ENCODE results near the gene ADK. TPM values are rescaled to one million over a fixed set of nuclear protein-coding genes. Genes with fewer than 3 reads are reported as not detected.

ADK gene
- total RNA-seq, 1 donor, result 34.2 TPM

- no peaks in the 10 kb centered on the region for H3K27me3 ChIP-seq (ENCODE audit: insufficient read depth, low read length)
- no peaks in the 10 kb centered on the region for H3K9me3 ChIP-seq (ENCODE audit: low read depth, low read length)
- peaks cover 19% of the 10 kb centered on the region for H3K4me1 ChIP-seq (ENCODE audit: insufficient read depth, low read length)
- no peak overlapping the region for H3K4me3 ChIP-seq (ENCODE audit: low read length)
Measured at GRCh38 chr10:74743401-74743800, 592.4 kb downstream of the ADK start.

GRCh38 chr10:74745449-74745848 is 594.4 kb downstream of the ADK start:
- H3K27me3 ChIP-seq (ENCODE audit: insufficient read depth, low read length), result no peaks in the 10 kb centered on the region

GRCh38 chr10:74746813-74747212 is 595.8 kb downstream of the ADK start:
- Histone ChIP-seq H3K4me1 (ENCODE audit: insufficient read depth, low read length) (no peaks in the 10 kb centered on the region), H3K9me3 (ENCODE audit: low read depth, low read length) (no peaks in the 10 kb centered on the region), H3K4me3 (ENCODE audit: low read length) (no peak overlapping the region)

More at GRCh38 chr10:74745449-74745848, 594.4 kb downstream of the ADK start:
- Histone ChIP-seq H3K4me1 (ENCODE audit: insufficient read depth, low read length) (no peaks in the 10 kb centered on the region), H3K4me3 (ENCODE audit: low read length) (no peak overlapping the region), H3K9me3 (ENCODE audit: low read depth, low read length) (no peaks in the 10 kb centered on the region)

DNA sequence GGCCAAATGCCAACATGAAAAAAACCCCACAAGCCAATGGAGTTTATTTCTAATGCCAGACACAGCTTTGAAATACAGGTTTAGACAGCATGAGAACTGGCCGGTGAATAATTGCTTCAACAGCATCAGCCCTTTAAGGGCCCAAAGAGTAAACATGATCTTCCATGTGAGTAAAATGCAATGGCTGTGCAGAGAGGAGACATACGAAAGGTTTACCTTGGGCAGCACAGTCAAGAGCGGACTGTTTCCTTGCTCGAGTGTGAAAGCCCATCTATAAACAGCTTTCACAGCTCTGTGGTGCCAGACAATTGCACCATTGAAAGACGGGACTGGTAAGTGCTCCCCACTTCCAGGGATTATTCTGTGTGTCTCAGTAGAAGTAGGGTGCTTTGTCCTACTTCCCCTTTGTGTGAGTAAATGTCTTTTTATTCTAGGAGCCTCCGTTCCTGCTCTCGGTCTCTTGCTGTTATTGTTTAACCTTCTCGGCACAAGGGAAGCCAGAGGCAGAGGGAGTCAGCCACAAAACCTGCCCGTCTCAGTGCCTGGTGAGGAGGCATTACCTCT is 597.5 kb downstream of the ADK start:
- H3K4me3 ChIP-seq (ENCODE audit: low read length), result no peak overlapping the region
- H3K27me3 ChIP-seq (ENCODE audit: insufficient read depth, low read length), result no peaks in the 10 kb centered on the region
- H3K9me3 ChIP-seq (ENCODE audit: low read depth, low read length), result no peaks in the 10 kb centered on the region
- peaks cover 4% of the 10 kb centered on the region for H3K4me1 ChIP-seq (ENCODE audit: insufficient read depth, low read length)

More at GRCh38 chr10:74746813-74747212, 595.8 kb downstream of the ADK start:
- no peaks in the 10 kb centered on the region for H3K27me3 ChIP-seq (ENCODE audit: insufficient read depth, low read length)

DNA sequence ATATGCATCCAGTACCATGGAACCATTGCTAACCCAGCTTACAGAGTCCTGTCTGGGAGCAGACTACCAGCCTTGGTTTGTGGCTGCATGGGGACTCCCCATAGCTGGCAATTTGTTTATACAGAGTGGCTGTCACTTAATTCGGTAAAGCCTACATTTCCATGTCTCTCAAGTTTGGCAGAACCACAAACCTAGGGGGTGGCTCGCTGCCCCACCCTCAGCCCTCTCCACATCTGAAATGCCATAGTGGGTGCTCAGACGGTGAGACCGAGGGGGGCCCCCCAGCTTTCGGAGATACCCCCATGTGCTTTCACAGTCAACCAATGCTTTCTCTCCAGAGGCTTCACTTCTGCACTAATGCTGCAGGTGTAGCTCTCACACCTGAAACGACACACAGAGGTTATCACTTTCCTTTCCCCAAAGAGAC is 599.8 kb downstream of the ADK start:
- no peaks in the 10 kb centered on the region for H3K9me3 ChIP-seq (ENCODE audit: low read depth, low read length)
- H3K4me1 ChIP-seq (ENCODE audit: insufficient read depth, low read length), result peaks cover 25% of the 10 kb centered on the region
- no peak overlapping the region for H3K4me3 ChIP-seq (ENCODE audit: low read length)
- H3K27me3 ChIP-seq (ENCODE audit: insufficient read depth, low read length), result no peaks in the 10 kb centered on the region

DNA sequence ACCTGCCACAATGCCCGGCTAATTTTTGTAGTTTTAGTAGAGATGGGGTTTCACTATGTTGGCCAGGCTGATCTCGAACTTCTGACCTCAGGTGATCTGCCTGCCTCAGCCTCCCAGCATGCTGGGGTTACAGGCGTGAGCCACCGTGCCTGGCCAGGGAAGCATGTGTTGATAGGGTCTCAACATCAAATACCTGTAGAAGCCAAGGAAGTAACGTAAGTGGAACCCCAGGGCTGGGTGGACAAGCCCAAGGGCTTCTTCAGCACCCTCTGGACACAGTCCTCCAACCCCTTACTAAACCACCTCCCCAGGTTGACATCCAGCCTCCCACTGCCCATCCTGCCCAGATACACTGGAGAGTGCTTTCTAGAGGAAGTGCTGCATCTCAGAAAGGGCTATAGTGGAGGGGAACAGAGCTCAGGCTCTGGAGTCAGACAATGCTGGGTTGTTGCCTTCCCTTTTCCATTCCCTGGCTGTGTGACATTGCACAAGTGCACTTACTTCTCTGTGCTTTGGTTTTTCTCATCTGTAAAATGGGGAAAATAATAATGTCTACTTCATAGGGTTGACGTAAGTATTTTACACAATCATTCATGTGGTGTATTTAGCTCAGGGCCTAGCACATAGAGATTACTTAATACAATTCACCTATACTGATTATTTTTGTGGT is 601.5 kb downstream of the ADK start:
- Histone ChIP-seq H3K4me3 (ENCODE audit: low read length) (no peak overlapping the region), H3K4me1 (ENCODE audit: insufficient read depth, low read length) (peaks cover 25% of the 10 kb centered on the region), H3K9me3 (ENCODE audit: low read depth, low read length) (no peaks in the 10 kb centered on the region), H3K27me3 (ENCODE audit: insufficient read depth, low read length) (no peaks in the 10 kb centered on the region)

- H3K9me3 ChIP-seq (ENCODE audit: low read depth, low read length), result no peaks in the 10 kb centered on the region
- peaks cover 25% of the 10 kb centered on the region for H3K4me1 ChIP-seq (ENCODE audit: insufficient read depth, low read length)
- H3K27me3 ChIP-seq (ENCODE audit: insufficient read depth, low read length), result no peaks in the 10 kb centered on the region
- no peak overlapping the region for H3K4me3 ChIP-seq (ENCODE audit: low read length)
Measured at GRCh38 chr10:74753442-74754211, 602.6 kb downstream of the ADK start.

- Histone ChIP-seq H3K4me3 (ENCODE audit: low read length) (no peak overlapping the region), H3K9me3 (ENCODE audit: low read depth, low read length) (no peaks in the 10 kb centered on the region), H3K4me1 (ENCODE audit: insufficient read depth, low read length) (peaks cover 25% of the 10 kb centered on the region), H3K27me3 (ENCODE audit: insufficient read depth, low read length) (no peaks in the 10 kb centered on the region)
Measured at GRCh38 chr10:74754381-74754821, 603.4 kb downstream of the ADK start.

- no peak overlapping the region for H3K4me3 ChIP-seq (ENCODE audit: low read length)
- H3K9me3 ChIP-seq (ENCODE audit: low read depth, low read length), result no peaks in the 10 kb centered on the region
- peaks cover 25% of the 10 kb centered on the region for H3K4me1 ChIP-seq (ENCODE audit: insufficient read depth, low read length)
- no peaks in the 10 kb centered on the region for H3K27me3 ChIP-seq (ENCODE audit: insufficient read depth, low read length)
Measured at GRCh38 chr10:74755273-74755672, 604.3 kb downstream of the ADK start.

Other genes starting within 250 kb of the ADK start
- gene PLAU, start 240.1 kb upstream of the ADK start, total RNA-seq, result 9.7 TPM
- 70.1 TPM for gene VCL, start 153.1 kb upstream of the ADK start, total RNA-seq
- gene AP3M1, start 393 bp upstream of the ADK start, total RNA-seq, result 21.2 TPM

Data from mononuclear cell (primary cell).